NCI-H2227 (cell line): ENCODE data around the gene ZP2.
"Not testable (repeated sequence)": the region's sequence is repeated elsewhere in the genome, so short reads cannot be mapped to it uniquely, and the experiment has no call there.

Source experiments
- DNase-seq: peaks from one replicate; lab custom pipeline; 2025; ENCODE audit not compliant: unreplicated experiment; lab: John Stamatoyannopoulos, UW

Gene ZP2

GRCh38 chr16:21217121-21217520, 5.7 kb upstream of the ZP2 start:
- DNase-seq, result no peak

GRCh38 chr16:21214086-21214485, 2.7 kb upstream of the ZP2 start:
- no peak for DNase-seq

GRCh38 chr16:21208446-21209230, 2.7 kb downstream of the ZP2 start:
- DNase-seq, result no peak

- DNase-seq, result no peak
Observed at GRCh38 chr16:21206550-21206949, 4.8 kb downstream of the ZP2 start.

- DNase-seq, result no peak
Observed at GRCh38 chr16:21205303-21205702, 6.1 kb downstream of the ZP2 start.

GRCh38 chr16:21203155-21203797, 8.1 kb downstream of the ZP2 start:
- DNase-seq, result no peak

GRCh38 chr16:21199607-21200218, 11.7 kb downstream of the ZP2 start:
- DNase-seq, result no peak

GRCh38 chr16:21197621-21198020, 13.8 kb downstream of the ZP2 start:
- no peak for DNase-seq

- no peak for DNase-seq
Observed at GRCh38 chr16:21197112-21197511, 14.3 kb downstream of the ZP2 start.

GRCh38 chr16:21195330-21195729, 16.0 kb downstream of the ZP2 start:
- DNase-seq, result not testable (repeated sequence)

- no peak for DNase-seq
Observed at GRCh38 chr16:21194771-21195301, 16.5 kb downstream of the ZP2 start.

- DNase-seq, result no peak
Observed at GRCh38 chr16:21192991-21193390, 18.4 kb downstream of the ZP2 start.

GRCh38 chr16:21190599-21190998, 20.8 kb downstream of the ZP2 start:
- no peak for DNase-seq

- DNase-seq, result no peak
Observed at GRCh38 chr16:21190013-21190412, 21.4 kb downstream of the ZP2 start.

- no peak for DNase-seq
Observed at GRCh38 chr16:21189311-21189710, 22.1 kb downstream of the ZP2 start.

- no peak for DNase-seq
Observed at GRCh38 chr16:21186326-21186691, 25.1 kb downstream of the ZP2 start.

- DNase-seq, result no peak
Observed at GRCh38 chr16:21185659-21186325, 25.6 kb downstream of the ZP2 start.

GRCh38 chr16:21184834-21185233, 26.5 kb downstream of the ZP2 start:
- DNase-seq, result no peak

- DNase-seq, result no peak
Observed at GRCh38 chr16:21183995-21184394, 27.4 kb downstream of the ZP2 start.

- DNase-seq, result no peak
Observed at GRCh38 chr16:21179983-21180365, 31.4 kb downstream of the ZP2 start.

GRCh38 chr16:21179126-21179982, 32.0 kb downstream of the ZP2 start:
- DNase-seq, result no peak
